Osteoblast (primary cell): ENCODE measurements around the gene C9. TPM values are rescaled to one million over a fixed set of nuclear protein-coding genes. Genes with fewer than 3 reads are reported as not detected.

Source experiments
- DNase-seq: peaks from one replicate; pipeline ENCODE4 v3.0.0; 2011; ENCODE audit warnings: low spot score, mixed read lengths; ENCODE audit not compliant: insufficient read length; ENCODE audit errors: missing footprints
- H2AFZ ChIP-seq: 2 replicates; pipeline ENCODE4 v1.6.0; 2011; ENCODE audit warnings: mild to moderate bottlenecking, low read length
- H3K27ac ChIP-seq: 2 replicates; pipeline ENCODE4 v1.5.1; 2011; ENCODE audit warnings: mild to moderate bottlenecking, low read depth, low read length, moderate library complexity
- H3K27me3 ChIP-seq: 2 replicates; pipeline ENCODE4 v1.6.0; 2012; ENCODE audit warnings: mild to moderate bottlenecking, control low read depth, inconsistent platforms, low read length, moderate library complexity; ENCODE audit not compliant: insufficient read depth
- H3K36me3 ChIP-seq: 2 replicates; pipeline ENCODE4 v1.5.1; 2011; ENCODE audit warnings: mild to moderate bottlenecking, low read length, control low read depth, moderate library complexity; ENCODE audit not compliant: insufficient read depth
- H3K4me1 ChIP-seq: 2 replicates; pipeline ENCODE4 v1.5.1; 2011; ENCODE audit warnings: mild to moderate bottlenecking, low read length, control low read depth, moderate library complexity; ENCODE audit not compliant: insufficient read depth
- H3K4me2 ChIP-seq: 2 replicates; pipeline ENCODE4 v1.6.0; 2011; ENCODE audit warnings: mild to moderate bottlenecking, low read length; ENCODE audit not compliant: insufficient read depth
- H3K4me3 ChIP-seq: fragments of 200-600 bp; sonication (generic); 3 replicates; pipeline ENCODE4 v1.5.1; 2012; ENCODE audit warnings: mild to moderate bottlenecking, low read length, inconsistent platforms; ENCODE audit not compliant: insufficient read depth
- H3K79me2 ChIP-seq: 2 replicates; pipeline ENCODE4 v1.6.0; 2012; ENCODE audit warnings: mild to moderate bottlenecking, low read length, control low read depth, inconsistent platforms; ENCODE audit not compliant: insufficient read depth
- H3K9me3 ChIP-seq: 2 replicates; pipeline ENCODE4 v1.5.1; 2011; ENCODE audit warnings: low read depth, low read length, control low read depth
- H4K20me1 ChIP-seq: 2 replicates; pipeline ENCODE4 v1.6.0; 2012; ENCODE audit warnings: mild to moderate bottlenecking, low read length, control low read depth; ENCODE audit not compliant: insufficient read depth
- CTCF ChIP-seq: IDR thresholded peaks from 2 replicates; pipeline ENCODE4 v1.5.1; 2011; ENCODE audit warnings: mild to moderate bottlenecking, low read depth, low read length, moderate library complexity; ENCODE audit errors: extremely low read depth
- total RNA-seq: library from RNA; depleted of rRNA; stranded (reverse); fragments of >200 nt; gene quantifications from 2 replicates; pipeline ENCODE4 v1.2.3, GENCODE V29; 2012

The C9 gene
- total RNA-seq, 1 donor: 0.36 TPM

- Histone ChIP-seq H3K9me3 (no peaks in the 10 kb centered on the region), H3K27me3 (no peaks in the 10 kb centered on the region), H3K4me2 (no peak overlapping the region), H3K27ac (no peak overlapping the region), H3K36me3 (no peaks in the 10 kb centered on the region), H4K20me1 (no peaks in the 10 kb centered on the region), H3K79me2 (no peaks in the 10 kb centered on the region), H3K4me1 (no peaks in the 10 kb centered on the region), H3K4me3 (no peak overlapping the region), H2AFZ (no peak overlapping the region)
- TF ChIP-seq CTCF: no peak
- no peak for DNase-seq
These were observed 48.3 kb downstream of the C9 start for GRCh38 chr5:39315995-39316394.

GRCh38 chr5:39314591-39314990, 49.7 kb downstream of the C9 start:
- no peaks in the 10 kb centered on the region for H3K79me2 ChIP-seq
- H3K27me3 ChIP-seq: no peaks in the 10 kb centered on the region
- no peak overlapping the region for H3K4me3 ChIP-seq
- no peaks in the 10 kb centered on the region for H3K9me3 ChIP-seq
- H4K20me1 ChIP-seq: no peaks in the 10 kb centered on the region
- no peaks in the 10 kb centered on the region for H3K4me1 ChIP-seq
- DNase-seq: no peak
- H3K27ac ChIP-seq: no peak overlapping the region
- H2AFZ ChIP-seq: no peak overlapping the region
- no peaks in the 10 kb centered on the region for H3K36me3 ChIP-seq
- no peak for TF ChIP-seq CTCF
- H3K4me2 ChIP-seq: no peak overlapping the region

- Histone ChIP-seq H3K4me3 (no peak overlapping the region), H3K79me2 (no peaks in the 10 kb centered on the region), H3K27me3 (no peaks in the 10 kb centered on the region), H2AFZ (no peak overlapping the region), H3K27ac (no peak overlapping the region), H3K4me2 (no peak overlapping the region), H4K20me1 (no peaks in the 10 kb centered on the region), H3K36me3 (no peaks in the 10 kb centered on the region), H3K4me1 (no peaks in the 10 kb centered on the region), H3K9me3 (no peaks in the 10 kb centered on the region)
- no peak for TF ChIP-seq CTCF
- no peak for DNase-seq
These were observed 54.8 kb downstream of the C9 start for GRCh38 chr5:39309534-39309933.

- no peaks in the 10 kb centered on the region for H4K20me1 ChIP-seq
- no peak for DNase-seq
- H3K79me2 ChIP-seq: no peaks in the 10 kb centered on the region
- no peak overlapping the region for H3K27ac ChIP-seq
- no peaks in the 10 kb centered on the region for H3K4me1 ChIP-seq
- H3K4me2 ChIP-seq: no peak overlapping the region
- no peak overlapping the region for H3K4me3 ChIP-seq
- no peak overlapping the region for H2AFZ ChIP-seq
- H3K9me3 ChIP-seq: no peaks in the 10 kb centered on the region
- TF ChIP-seq CTCF: no peak
- no peaks in the 10 kb centered on the region for H3K27me3 ChIP-seq
- H3K36me3 ChIP-seq: no peaks in the 10 kb centered on the region
These were observed 61.8 kb downstream of the C9 start for GRCh38 chr5:39302472-39302871.
